Measurements from ENCODE around the gene SIVA1. TPM values are rescaled to one million over a fixed set of nuclear protein-coding genes. Genes with fewer than 3 reads are reported as not detected.
"Not testable (repeated sequence)": the region's sequence is repeated elsewhere in the genome, so short reads cannot be mapped to it uniquely, and the experiment has no call there.

SIVA1 gene
- polyA plus RNA-seq, 2 donors = 60.5 to 159 TPM

DNA sequence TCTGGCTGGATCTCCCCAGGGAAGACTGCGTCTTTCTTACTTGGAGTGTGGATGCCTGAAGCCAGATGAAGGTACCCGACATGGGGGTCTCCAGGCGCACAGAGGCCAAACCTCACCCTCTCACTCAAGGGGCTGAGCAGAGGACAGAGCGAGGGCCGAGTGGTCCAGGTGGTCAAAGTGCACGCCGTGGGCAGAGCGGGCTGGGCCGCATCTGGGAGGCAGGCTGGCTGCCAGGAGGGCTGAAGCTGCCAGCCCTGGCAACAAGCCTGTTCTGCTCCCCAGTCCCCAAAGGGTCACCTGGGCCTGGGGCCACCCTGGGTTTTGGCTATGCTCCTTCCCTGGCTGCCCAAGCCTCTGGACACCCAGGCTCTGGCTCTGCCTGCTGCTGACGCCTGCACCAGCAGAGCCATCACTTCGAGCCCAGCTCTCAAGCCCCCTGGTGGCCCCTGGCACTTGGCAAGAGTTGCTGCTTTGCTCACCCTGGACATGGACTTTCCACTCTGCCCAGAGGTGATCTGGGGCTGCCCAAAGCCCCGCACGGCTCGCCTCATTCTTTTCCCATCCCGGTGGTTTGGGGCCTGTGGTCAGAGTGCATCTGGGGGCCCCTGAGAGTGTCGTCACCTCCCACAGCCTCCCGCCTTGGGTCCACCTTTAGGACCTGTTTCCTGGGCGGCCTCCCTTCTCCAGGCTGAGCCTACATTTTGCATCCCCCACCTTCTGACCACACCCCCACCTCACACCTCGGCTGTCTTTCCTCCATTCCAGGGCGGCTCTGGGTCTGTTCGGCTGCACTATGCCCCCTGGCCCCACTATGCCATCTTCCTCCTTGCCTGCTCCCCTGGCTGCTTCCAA, 26.1 kb upstream of the SIVA1 start:
- no peaks in the 10 kb centered on the region for H3K36me3 ChIP-seq (ENCODE audit: control insufficient read depth in 2 of 2, insufficient read depth in 2 of 2, low read length in 1 of 2)
- WGBS, 2 donors = 70 to 74% methylated on average over 18 to 21 of the region's 21 CpGs
- no peaks in the 10 kb centered on the region for H3K9me3 ChIP-seq (ENCODE audit: control insufficient read depth in 2 of 2, insufficient read depth in 1 of 2, low read depth in 1 of 2, low read length in 1 of 2)
- H3K4me1 ChIP-seq (ENCODE audit: control insufficient read depth in 2 of 2, insufficient read depth in 2 of 2, low read length in 1 of 2) = peaks cover 0 to 17% of the 10 kb centered on the region in 2 donors
- no peaks in the 10 kb centered on the region for H3K27me3 ChIP-seq (ENCODE audit: control insufficient read depth in 1 of 2, insufficient read depth in 2 of 2, low read length in 2 of 2)
- H3K4me3 ChIP-seq (ENCODE audit: low read depth in 1 of 2, low read length in 2 of 2) = no peak overlapping the region
- no peak overlapping the region for H3K27ac ChIP-seq (ENCODE audit: low read depth in 2 of 2, low read length in 1 of 2)

GRCh38 chr14:104728631-104729030, 24.3 kb upstream of the SIVA1 start:
- peaks cover 5 to 27% of the 10 kb centered on the region in 2 donors for H3K4me1 ChIP-seq (ENCODE audit: control insufficient read depth in 2 of 2, insufficient read depth in 2 of 2, low read length in 1 of 2)
- H3K9me3 ChIP-seq (ENCODE audit: control insufficient read depth in 2 of 2, insufficient read depth in 1 of 2, low read depth in 1 of 2, low read length in 1 of 2) = no peaks in the 10 kb centered on the region
- no peaks in the 10 kb centered on the region for H3K36me3 ChIP-seq (ENCODE audit: control insufficient read depth in 2 of 2, insufficient read depth in 2 of 2, low read length in 1 of 2)
- no peaks in the 10 kb centered on the region for H3K27me3 ChIP-seq (ENCODE audit: control insufficient read depth in 1 of 2, insufficient read depth in 2 of 2, low read length in 2 of 2)
- no peak overlapping the region for H3K27ac ChIP-seq (ENCODE audit: low read depth in 2 of 2, low read length in 1 of 2)
- 89 to 91% methylated on average over 17 of the region's 17 CpGs for WGBS, 2 donors
- no peak overlapping the region for H3K4me3 ChIP-seq (ENCODE audit: low read depth in 1 of 2, low read length in 2 of 2)

DNA sequence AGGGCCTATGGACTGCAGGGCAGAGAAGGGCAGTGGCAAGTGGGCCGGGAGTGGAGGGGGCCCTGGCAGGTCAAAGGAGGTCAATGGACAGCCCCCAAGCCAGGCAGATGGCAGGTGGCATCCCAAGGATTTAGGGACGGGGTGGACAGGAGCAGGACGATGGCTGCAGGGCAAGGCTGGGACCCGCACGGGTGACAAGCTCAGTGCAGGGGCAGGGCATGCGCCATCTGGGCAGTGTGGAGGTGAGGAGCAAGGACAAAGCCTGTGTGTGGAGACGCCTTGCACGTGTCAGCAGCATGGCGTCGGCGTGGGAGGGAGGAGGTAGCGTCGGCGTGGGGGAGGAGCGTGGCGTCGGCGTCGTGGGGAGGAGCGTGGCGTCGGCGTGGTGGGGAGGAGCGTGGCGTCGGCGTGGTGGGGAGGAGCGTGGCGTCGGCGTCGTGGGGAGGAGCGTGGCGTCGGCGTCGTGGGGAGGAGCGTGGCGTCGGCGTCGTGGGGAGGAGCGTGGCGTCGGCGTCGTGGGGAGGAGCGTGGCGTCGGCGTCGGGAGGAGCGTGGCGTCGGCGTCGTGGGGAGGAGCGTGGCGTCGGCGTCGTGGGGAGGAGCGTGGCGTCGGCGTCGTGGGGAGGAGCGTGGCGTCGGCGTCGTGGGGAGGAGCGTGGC, 23.6 kb upstream of the SIVA1 start:
- peaks cover 5 to 34% of the 10 kb centered on the region in 2 donors for H3K4me1 ChIP-seq (ENCODE audit: control insufficient read depth in 2 of 2, insufficient read depth in 2 of 2, low read length in 1 of 2)
- H3K27me3 ChIP-seq (ENCODE audit: control insufficient read depth in 1 of 2, insufficient read depth in 2 of 2, low read length in 2 of 2); H3K9me3 ChIP-seq (ENCODE audit: control insufficient read depth in 2 of 2, insufficient read depth in 1 of 2, low read depth in 1 of 2, low read length in 1 of 2); H3K27ac ChIP-seq (ENCODE audit: low read depth in 2 of 2, low read length in 1 of 2); H3K4me3 ChIP-seq (ENCODE audit: low read depth in 1 of 2, low read length in 2 of 2); H3K36me3 ChIP-seq (ENCODE audit: control insufficient read depth in 2 of 2, insufficient read depth in 2 of 2, low read length in 1 of 2): not testable (repeated sequence)
- WGBS, 2 donors = 94 to 96% methylated on average over 31 to 72 of the region's 73 CpGs

GRCh38 chr14:104729835-104730181, 23.1 kb upstream of the SIVA1 start:
- no peak overlapping the region for H3K27ac ChIP-seq (ENCODE audit: low read depth in 2 of 2, low read length in 1 of 2)
- no peaks in the 10 kb centered on the region for H3K9me3 ChIP-seq (ENCODE audit: control insufficient read depth in 2 of 2, insufficient read depth in 1 of 2, low read depth in 1 of 2, low read length in 1 of 2)
- H3K36me3 ChIP-seq (ENCODE audit: control insufficient read depth in 2 of 2, insufficient read depth in 2 of 2, low read length in 1 of 2) = no peaks in the 10 kb centered on the region
- no peak overlapping the region for H3K4me3 ChIP-seq (ENCODE audit: low read depth in 1 of 2, low read length in 2 of 2)
- 72 to 92% methylated on average over 5 to 16 of the region's 16 CpGs for WGBS, 2 donors
- H3K27me3 ChIP-seq (ENCODE audit: control insufficient read depth in 1 of 2, insufficient read depth in 2 of 2, low read length in 2 of 2) = no peaks in the 10 kb centered on the region
- H3K4me1 ChIP-seq (ENCODE audit: control insufficient read depth in 2 of 2, insufficient read depth in 2 of 2, low read length in 1 of 2) = peaks cover 5 to 29% of the 10 kb centered on the region in 2 donors

DNA sequence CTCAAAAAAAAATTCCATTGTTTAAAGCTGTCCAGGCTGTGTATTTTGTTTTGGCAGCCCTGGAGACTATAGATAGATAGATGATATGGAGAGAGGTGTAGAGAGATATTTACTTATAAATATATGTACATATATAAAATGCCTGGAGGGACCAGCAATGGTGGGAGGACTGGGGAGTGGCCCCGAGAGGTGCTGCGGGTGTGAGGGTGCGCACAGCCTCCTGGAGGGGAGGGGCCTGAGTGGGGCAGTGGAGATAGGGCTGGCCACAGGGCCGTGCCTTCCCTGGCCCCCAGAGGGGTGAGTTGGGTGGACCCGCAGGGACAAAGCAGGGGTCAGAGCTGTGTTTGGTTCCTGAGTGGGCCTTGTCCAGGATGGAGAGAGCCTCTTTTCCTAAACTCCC, 22.5 kb upstream of the SIVA1 start:
- H3K9me3 ChIP-seq (ENCODE audit: control insufficient read depth in 2 of 2, insufficient read depth in 1 of 2, low read depth in 1 of 2, low read length in 1 of 2) = no peaks in the 10 kb centered on the region
- no peaks in the 10 kb centered on the region for H3K27me3 ChIP-seq (ENCODE audit: control insufficient read depth in 1 of 2, insufficient read depth in 2 of 2, low read length in 2 of 2)
- H3K4me1 ChIP-seq (ENCODE audit: control insufficient read depth in 2 of 2, insufficient read depth in 2 of 2, low read length in 1 of 2) = peaks cover 5 to 32% of the 10 kb centered on the region in 2 donors
- H3K36me3 ChIP-seq (ENCODE audit: control insufficient read depth in 2 of 2, insufficient read depth in 2 of 2, low read length in 1 of 2) = no peaks in the 10 kb centered on the region
- H3K4me3 ChIP-seq (ENCODE audit: low read depth in 1 of 2, low read length in 2 of 2) = no peak overlapping the region
- 83 to 92% methylated on average over 5 of the region's 5 CpGs for WGBS, 2 donors
- H3K27ac ChIP-seq (ENCODE audit: low read depth in 2 of 2, low read length in 1 of 2) = no peak overlapping the region

GRCh38 chr14:104731320-104732294, 21.3 kb upstream of the SIVA1 start:
- H3K4me3 ChIP-seq (ENCODE audit: low read depth in 1 of 2, low read length in 2 of 2) = no peak overlapping the region
- no peaks in the 10 kb centered on the region for H3K9me3 ChIP-seq (ENCODE audit: control insufficient read depth in 2 of 2, insufficient read depth in 1 of 2, low read depth in 1 of 2, low read length in 1 of 2)
- peak overlapping the region; percentile 45 to 65 for H3K27ac ChIP-seq (ENCODE audit: low read depth in 2 of 2, low read length in 1 of 2)
- H3K4me1 ChIP-seq (ENCODE audit: control insufficient read depth in 2 of 2, insufficient read depth in 2 of 2, low read length in 1 of 2) = peaks cover 5 to 38% of the 10 kb centered on the region in 2 donors
- no peaks in the 10 kb centered on the region for H3K36me3 ChIP-seq (ENCODE audit: control insufficient read depth in 2 of 2, insufficient read depth in 2 of 2, low read length in 1 of 2)
- 89% methylated on average over 17 to 18 of the region's 18 CpGs for WGBS, 2 donors
- no peaks in the 10 kb centered on the region for H3K27me3 ChIP-seq (ENCODE audit: control insufficient read depth in 1 of 2, insufficient read depth in 2 of 2, low read length in 2 of 2)

- Histone ChIP-seq H3K4me1 (ENCODE audit: control insufficient read depth in 2 of 2, insufficient read depth in 2 of 2, low read length in 1 of 2) (peaks cover 5 to 38% of the 10 kb centered on the region in 2 donors), H3K36me3 (ENCODE audit: control insufficient read depth in 2 of 2, insufficient read depth in 2 of 2, low read length in 1 of 2) (no peaks in the 10 kb centered on the region), H3K4me3 (ENCODE audit: low read depth in 1 of 2, low read length in 2 of 2) (no peak overlapping the region), H3K27me3 (ENCODE audit: control insufficient read depth in 1 of 2, insufficient read depth in 2 of 2, low read length in 2 of 2) (no peaks in the 10 kb centered on the region), H3K9me3 (ENCODE audit: control insufficient read depth in 2 of 2, insufficient read depth in 1 of 2, low read depth in 1 of 2, low read length in 1 of 2) (no peaks in the 10 kb centered on the region), H3K27ac (ENCODE audit: low read depth in 2 of 2, low read length in 1 of 2) (peak overlapping the region; percentile 45 to 76)
- WGBS, 2 donors = 45 to 47% methylated on average over 13 to 14 of the region's 14 CpGs
Observed at GRCh38 chr14:104732355-104732804, 20.6 kb upstream of the SIVA1 start.

GRCh38 chr14:104732931-104733681, 19.8 kb upstream of the SIVA1 start:
- Histone ChIP-seq H3K4me3 (ENCODE audit: low read depth in 1 of 2, low read length in 2 of 2) (no peak overlapping the region), H3K27ac (ENCODE audit: low read depth in 2 of 2, low read length in 1 of 2) (peak overlapping the region; percentile 45 to 76), H3K36me3 (ENCODE audit: control insufficient read depth in 2 of 2, insufficient read depth in 2 of 2, low read length in 1 of 2) (no peaks in the 10 kb centered on the region), H3K4me1 (ENCODE audit: control insufficient read depth in 2 of 2, insufficient read depth in 2 of 2, low read length in 1 of 2) (peaks cover 5 to 38% of the 10 kb centered on the region in 2 donors), H3K9me3 (ENCODE audit: control insufficient read depth in 2 of 2, insufficient read depth in 1 of 2, low read depth in 1 of 2, low read length in 1 of 2) (no peaks in the 10 kb centered on the region), H3K27me3 (ENCODE audit: control insufficient read depth in 1 of 2, insufficient read depth in 2 of 2, low read length in 2 of 2) (no peaks in the 10 kb centered on the region)
- 66 to 75% methylated on average over 23 of the region's 23 CpGs for WGBS, 2 donors
